HG03045 (cell line): ENCODE results near the gene OLFM4.
"Not testable (repeated sequence)": the region's sequence is repeated elsewhere in the genome, so short reads cannot be mapped to it uniquely, and the experiment has no call there.

Source experiments
- ATAC-seq: cut with Tn5 transposase; IDR thresholded peaks from one replicate; pipeline ENCODE4 v1.9.1; 2021; ENCODE audit warnings: mild to moderate bottlenecking, moderate library complexity; ENCODE audit not compliant: unreplicated experiment

The OLFM4 gene

DNA sequence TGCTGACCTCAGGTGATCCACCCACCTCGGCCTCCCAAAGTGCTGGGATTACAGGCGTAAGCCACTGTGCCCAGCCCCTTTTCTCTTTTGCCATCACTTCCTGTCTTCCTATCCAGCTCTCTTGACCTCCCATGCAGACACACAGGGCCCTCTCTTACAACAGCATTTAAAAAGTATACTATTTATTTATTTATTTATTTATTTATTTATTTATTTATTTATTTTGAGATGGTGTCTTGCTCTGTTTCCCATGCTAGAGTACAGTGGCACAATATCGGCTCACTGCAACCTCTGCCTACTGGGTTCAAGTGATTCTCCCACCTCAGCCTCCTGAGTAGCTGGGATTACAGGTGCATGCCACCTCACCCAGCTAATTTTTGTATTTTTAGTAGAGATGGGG, 14.6 kb upstream of the OLFM4 start:
- not testable (repeated sequence) for ATAC-seq

DNA sequence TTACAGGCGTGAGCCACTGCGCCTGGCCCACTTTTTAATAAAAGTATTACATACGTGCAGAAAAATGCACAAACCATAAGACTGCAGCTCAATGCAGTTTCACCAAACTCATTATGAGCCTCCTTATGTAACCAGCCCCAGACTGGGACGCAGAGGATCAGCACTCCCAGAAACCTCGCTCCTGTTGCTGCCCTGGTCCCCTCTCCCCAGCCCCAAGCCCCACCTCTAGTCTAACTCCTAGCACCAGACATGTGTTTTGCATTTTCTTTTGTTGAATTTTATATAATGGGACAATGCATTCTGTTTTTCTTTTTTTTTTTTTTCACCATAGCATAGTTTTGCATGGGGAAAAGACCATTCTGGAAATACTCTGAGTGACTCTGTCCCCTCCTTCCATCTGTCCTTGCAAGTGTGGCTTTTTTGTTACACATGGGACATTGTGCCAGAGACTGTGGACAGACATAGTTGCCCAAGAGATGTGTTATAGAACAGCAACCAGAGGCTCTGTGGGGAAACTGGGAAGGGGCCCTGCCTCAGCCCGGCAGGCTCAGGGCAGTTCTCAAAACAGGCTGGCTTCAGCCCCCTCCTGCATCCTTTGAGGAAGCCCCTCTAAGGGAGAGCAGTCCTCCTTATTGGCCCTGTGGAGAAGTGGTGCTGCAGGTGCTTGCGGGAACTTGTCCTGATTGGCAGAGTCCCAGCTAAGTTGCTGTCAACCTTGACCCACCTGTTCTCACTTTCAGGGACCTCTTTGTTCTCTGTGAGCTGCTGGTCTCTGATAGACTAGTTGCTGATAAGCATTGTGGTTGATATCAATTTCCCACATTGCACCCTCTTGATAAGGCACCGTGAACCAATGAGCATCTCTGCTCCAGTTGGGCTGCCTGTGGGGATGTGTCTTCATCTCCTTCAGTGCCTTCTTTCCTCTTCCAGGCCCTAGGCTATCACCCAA, 13.8 kb upstream of the OLFM4 start:
- ATAC-seq: no peak

DNA sequence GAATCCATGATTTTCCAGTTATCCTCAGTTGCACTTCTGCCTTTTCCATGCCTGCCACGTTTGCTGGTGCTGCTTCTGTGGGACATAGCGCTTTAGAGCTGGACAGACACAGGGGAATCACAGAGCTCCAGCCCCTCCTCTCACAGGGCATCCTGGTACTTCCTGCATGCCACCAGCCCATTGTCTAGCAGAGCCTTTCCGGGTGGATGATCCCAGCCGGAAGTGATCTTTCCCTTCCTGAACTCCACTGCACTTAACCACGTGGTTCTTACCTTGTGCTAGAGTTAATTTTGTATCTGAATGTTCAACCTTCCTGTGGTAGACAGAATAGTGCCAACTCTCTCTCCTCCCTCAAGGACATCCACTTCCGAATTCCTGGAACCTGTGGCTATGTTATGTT, 12.6 kb upstream of the OLFM4 start:
- ATAC-seq: no peak

DNA sequence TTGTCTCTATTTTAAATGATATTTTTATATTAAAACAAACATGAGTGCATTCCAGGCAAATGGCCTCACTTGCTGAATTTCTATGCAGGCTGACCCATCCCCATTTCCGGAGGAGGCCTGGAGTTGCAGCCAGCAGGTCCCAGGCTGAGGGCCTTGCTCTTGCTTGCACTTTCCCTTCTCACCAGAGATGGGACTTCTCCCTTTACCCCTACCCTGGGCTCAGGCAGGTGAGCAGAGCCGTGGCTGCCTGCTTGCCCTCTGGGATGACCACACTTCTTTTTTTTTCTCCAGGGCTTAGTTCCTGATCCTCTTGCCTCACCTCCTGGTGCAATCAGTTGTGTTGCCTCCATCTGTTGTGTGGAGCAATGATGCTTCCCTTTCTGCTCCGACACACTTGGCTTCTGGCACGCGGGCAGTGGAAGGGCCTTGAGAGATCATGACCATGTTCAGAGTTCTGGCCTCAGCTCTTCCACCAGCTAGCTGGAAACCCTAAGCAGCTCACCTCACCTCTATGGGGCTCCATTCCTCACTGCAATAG, 11.1 kb upstream of the OLFM4 start:
- ATAC-seq: no peak

DNA sequence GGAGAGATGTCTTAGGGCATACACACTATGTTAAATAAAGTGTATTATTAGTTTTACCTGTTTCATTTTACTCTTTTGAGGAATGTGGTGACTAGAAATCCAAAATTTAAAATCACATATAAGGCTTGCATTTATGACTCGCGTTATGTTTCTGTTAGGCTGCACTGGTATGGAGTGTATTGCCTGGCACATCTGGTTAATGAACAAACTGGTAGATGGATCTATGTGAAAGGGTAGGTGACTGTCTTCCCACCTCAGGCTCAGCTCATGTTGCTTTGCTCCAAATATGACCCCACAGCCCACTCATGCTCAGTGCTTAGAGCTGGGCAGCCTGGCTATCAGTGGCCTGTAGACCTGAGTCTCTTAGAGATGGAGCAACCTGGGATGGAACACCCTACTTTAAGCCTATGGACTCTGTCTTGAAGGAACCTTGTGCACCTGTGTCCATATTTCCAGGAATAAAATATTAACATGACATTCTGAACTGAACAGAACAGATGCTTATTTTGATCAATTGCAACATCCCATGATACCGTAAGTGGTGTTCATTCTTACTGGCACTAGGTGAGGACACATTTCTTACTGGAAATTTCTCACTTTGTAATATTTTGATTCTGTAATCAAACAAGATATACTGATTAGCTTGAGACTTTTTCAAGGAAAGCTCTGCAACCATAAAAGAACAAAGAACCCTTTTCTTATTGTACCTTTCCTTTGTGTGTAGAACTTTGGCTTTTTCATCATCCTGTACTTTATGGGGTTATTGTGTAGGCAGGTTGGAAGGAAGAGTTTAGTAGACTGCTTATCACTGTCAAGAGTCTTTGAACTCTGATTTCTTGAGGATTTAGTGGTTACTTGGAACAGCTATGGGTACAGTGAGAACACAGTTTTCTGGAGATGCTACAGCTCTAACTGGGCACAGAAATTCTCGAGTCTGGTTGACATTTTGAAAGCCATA, 9.6 kb upstream of the OLFM4 start:
- no peak for ATAC-seq

DNA sequence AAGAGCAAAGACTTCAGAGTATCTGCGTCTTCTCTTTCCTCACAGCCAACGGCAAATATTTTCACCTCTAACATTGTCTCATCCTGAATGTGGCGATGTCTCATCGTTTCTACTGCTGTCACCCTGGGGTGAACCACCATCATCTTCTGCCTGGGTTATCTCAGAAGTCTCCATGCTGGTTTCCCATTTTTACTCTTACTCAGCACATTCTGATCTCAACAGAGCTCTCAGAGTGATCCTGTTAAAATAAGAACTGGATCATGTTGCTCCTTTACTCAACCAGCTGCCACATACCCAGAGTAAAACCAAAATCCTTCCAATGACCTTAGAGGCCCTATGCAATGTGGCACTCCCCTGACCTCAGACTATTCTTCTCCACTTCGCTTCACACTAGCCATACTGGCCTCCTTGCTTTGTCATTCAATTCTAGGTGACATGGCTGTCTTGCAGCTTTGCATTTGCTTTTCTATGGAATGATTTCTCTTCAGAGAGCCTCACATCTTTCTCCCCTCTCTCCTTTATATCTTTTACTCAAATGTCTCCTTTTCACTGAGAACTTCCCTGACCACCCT, 7.8 kb upstream of the OLFM4 start:
- ATAC-seq: no peak

DNA sequence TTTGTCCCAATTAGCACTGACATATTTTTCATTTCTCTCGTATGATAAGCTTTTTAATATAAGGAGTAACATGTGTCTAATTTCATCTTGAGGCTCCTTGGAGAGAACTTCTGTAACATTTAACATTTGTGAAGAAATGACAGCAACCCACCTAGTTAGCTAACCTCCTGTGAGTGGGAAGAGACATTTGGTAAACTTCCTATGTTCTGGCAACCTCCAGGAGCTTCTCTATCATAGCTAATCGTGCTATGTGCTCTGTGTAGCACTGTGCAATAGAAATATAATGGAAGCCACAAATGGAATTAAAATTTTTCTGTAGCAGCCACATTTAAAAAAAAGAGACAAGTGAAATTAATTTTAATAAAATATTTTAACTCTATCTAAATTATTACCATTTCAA, 5.4 kb upstream of the OLFM4 start:
- no peak for ATAC-seq

DNA sequence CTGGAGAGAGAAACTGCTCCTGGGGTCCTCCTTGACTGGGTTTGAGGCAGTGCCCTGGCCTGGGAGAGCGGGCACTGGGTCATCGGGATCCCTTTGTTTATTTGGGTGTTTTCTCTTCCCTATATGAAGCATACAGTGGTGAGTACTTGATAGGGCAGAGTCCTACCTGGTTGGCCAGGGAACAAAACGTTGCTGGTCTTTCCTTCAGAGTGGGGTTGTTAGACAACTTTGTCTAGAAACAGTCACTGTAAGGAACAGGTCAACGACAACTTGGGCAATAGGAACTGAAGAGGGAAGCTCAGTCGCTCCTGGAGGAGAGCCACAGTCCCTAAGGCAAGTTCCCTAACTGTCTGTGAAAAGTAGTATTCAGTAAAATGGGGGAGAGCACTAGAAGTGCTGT, 550 bp upstream of the OLFM4 start:
- no peak for ATAC-seq

DNA sequence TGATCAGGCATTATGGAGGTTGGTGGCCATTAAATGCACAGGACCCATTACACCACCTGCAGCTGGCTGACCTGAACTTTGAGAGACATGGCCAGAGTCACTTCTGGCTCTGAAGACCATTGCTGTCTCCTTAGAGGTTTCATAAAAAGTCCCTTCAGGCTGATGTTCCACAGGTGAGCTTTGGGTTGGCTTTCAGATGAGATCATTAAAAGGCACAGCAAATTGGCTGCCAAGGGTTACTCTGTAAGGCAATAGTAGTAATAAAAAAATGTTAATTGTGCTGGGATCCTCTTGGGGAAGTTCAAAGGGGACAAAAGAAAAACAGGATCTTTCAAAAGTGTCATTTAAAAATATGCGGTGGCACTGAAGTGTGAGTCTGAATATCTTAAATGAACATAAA, 4.2 kb downstream of the OLFM4 start:
- ATAC-seq: no peak

DNA sequence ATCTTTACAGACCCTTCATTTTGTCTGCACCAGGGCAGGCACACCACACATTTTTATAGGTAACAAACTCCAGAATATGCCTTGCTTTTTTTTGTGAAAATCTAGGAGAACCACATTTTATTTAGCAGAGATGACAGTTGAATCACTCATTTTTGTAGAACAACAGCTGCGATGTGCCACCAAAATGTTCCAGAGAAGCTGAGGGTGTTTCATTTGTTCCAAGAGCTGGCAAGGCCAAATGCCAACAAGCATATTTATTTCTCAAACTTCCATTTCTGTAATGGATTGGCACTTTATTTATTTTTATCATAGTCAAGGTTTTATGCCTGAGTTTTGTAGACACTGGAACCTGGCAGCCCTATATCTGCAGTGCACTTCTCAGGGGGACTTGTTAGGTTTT, 10.4 kb downstream of the OLFM4 start:
- ATAC-seq: no peak

DNA sequence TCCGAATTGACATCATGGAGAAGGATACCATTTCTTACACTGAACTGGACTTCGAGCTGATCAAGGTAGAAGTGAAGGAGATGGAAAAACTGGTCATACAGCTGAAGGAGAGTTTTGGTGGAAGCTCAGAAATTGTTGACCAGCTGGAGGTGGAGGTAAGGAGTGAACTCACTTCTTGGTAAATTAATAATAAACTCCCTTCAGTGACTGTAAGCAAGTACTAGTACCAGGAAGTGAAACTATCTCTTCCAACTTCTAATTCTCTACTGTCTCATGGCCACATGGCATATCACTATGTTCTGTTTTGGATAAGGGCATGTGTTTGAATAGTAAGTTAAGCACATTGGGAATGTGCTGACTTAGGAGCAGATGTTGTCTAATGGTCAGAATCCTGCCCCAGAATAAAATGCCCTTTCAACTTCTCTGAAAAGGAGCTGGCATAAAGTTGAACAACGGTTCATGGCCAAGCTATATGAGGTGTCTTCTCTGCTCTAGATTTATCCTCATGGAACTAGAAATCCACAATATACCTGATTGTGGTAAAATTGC, 13.4 kb downstream of the OLFM4 start:
- no peak for ATAC-seq

DNA sequence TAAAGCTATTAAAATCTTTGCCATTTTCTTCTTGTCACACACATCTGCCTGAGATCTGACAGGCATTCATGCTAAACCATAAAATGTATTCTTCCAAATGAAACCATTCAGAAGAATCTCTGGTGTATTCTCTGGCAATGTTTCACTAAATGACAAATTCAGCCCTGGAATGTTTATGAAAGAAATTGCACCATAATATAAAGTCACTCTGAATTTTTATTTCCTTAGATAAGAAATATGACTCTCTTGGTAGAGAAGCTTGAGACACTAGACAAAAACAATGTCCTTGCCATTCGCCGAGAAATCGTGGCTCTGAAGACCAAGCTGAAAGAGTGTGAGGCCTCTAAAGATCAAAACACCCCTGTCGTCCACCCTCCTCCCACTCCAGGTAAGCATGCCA, 14.3 kb downstream of the OLFM4 start:
- ATAC-seq: no peak

DNA sequence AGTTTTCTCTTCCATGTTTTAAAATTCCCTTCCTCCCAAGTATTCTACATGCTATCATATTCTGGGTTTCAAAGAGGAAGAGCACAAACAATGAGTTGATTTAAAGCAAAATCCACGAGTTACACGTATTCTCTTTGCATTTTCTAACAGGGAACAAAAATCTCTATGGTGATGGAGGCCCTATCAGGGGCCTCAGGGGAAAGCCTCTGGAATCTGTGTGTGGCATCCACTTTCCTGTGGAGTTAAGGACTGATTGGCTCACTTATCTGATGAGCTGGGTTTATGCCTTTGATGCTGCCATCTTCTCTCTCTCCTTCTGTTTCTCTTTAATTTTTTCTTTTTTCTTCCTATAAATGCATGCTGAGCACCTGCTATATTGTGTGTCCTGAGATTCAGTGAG, 14.8 kb downstream of the OLFM4 start:
- ATAC-seq: no peak

DNA sequence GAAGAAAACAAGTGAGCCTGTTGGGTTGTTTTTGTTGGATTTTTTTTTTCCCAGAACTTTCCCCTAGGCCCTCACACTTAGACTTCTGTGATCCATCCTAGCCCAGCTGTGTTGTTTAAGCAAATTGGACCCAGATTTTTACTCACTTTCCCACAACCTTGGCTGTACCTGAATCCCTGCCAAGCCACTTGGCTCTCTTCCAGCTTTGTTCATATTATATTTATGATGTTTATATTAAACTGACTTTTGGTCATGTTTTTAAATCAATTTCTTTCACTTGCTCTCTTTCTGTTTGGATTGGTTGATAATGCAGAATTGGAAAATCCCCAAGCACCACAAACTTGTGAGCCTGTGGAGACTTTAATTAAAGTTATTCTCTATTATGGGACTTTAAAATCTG, 16.6 kb downstream of the OLFM4 start:
- ATAC-seq: no peak

DNA sequence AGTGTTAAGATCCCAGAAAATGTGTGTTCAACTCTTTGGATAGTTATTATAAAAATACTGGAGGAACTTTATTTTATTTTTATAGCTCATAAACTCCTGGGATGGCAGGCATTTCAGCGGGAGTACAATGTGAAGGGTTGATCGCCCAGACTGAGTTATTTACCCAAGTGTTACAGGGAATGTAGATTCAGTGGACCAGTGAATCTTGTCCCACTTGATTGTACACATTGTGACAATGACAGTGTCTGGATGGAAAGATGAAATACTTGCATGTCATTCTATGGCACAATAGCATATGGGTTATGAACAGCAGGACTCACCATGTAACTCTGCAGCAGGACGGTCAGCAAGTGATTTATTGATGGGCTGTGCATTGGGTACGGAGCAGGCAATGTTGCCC, 20.3 kb downstream of the OLFM4 start:
- no peak for ATAC-seq

DNA sequence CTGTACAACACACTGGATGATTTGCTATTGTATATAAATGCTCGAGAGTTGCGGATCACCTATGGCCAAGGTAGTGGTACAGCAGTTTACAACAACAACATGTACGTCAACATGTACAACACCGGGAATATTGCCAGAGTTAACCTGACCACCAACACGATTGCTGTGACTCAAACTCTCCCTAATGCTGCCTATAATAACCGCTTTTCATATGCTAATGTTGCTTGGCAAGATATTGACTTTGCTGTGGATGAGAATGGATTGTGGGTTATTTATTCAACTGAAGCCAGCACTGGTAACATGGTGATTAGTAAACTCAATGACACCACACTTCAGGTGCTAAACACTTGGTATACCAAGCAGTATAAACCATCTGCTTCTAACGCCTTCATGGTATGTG, 21.5 kb downstream of the OLFM4 start:
- no peak for ATAC-seq

DNA sequence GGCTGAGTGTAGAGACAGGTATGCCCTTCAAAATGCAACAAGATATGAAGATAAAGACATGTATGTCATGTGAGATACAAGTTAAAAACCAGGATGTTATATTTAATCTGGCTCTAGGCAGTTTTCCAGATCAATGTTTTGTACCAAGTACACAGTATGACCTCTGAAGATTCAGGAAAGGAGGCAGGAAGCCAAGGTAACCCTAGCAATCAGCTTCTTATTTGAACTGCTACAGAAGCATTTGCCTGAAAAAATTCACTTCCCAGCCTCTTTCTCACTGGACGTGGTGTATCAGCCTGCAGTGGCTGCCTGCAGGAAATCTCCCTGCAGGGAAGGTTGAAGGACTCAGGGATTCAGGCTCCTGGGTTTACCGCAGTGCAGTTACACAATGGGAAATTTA, 24.1 kb downstream of the OLFM4 start:
- ATAC-seq: no peak

DNA sequence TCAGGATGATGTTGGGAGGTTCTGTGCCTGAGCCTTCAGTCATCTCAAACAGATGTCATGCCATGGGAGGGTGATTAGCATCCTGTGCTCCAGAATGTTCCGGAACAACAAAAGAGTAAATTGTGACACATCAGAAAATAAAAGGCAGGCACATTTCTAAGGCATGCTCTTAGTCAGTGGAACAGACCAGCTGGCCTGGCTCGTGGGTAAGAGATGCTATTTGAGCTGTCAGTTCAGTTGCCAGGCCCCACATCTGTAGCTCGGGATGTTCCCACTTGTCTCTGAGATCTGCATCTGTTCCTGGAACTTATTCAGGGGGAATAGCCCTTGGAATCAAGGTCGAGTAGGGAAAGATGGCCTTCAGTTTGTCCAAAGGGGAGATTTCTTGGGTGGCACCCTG, 26.0 kb downstream of the OLFM4 start:
- ATAC-seq: no peak

DNA sequence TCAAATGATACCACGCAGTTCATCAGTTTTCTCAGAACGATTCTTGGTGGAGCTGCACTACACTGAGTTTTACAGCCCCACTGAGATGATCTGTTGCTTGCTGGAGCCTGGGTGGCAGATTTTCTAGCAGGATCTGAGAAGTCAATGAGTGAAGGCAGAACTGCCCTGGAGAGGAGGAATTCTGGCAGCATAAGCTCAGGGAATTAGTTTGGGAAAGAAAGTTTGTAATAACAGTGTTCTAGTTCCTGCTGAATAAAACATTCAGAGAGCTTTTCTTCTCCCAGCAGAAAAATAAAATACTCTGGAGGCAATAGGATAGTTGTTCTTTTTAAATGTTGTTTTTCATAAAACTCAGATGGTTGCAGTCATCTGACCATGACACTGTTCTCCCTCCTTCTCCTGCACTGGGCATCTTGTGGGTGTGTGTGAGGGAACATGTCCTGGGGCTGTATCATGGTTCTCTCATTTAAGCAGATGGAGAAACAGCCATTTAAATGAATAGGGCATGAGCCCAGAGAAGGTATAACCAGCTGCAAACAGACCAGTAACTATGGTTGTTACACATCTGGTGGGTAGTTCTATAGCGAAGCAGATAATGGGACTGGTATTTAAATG, 29.6 kb downstream of the OLFM4 start:
- no peak for ATAC-seq

DNA sequence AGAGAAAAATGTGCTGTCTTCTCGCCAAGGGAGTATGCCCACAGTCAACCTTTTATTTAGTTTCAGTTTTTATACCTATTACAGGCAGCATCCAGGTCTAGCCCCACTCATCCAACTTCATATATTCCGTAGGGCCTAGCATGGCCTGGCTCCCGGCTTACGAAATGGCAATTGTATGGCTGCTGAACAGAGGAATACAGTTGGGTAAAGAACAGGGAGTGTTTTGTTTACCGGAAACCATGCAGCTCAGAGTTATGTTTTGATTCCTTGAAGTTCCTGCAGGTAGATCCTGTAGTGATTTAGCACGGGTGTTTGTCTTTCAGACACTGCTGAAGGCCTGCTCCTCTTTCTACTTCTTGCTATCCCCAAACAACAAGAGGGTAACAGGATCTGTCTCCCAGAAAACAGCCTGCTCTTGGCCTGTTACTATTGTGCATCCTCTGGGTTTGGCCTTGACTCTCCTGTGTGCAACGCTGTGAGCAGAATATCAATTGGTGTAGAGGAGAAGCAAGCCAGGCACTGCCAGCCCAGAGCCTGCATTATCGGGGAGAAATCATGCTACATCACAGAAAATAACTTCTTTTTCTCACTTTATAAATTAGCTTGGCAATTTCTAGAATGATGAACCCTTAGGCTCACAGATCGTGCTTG, 32.4 kb downstream of the OLFM4 start:
- ATAC-seq: no peak
